Measurements from ENCODE around the gene SHKBP1.
"Not testable (repeated sequence)": the region's sequence is repeated elsewhere in the genome, so short reads cannot be mapped to it uniquely, and the experiment has no call there.

Gene SHKBP1

GRCh38 chr19:40619333-40620160 lies 42.9 kb downstream of the SHKBP1 start:
- DNase-seq: no peak

- DNase-seq: no peak
Measured at GRCh38 chr19:40620161-40620485, 43.5 kb downstream of the SHKBP1 start.

- no peak for DNase-seq
Measured at GRCh38 chr19:40621283-40621682, 44.6 kb downstream of the SHKBP1 start.

GRCh38 chr19:40621966-40622772 lies 45.5 kb downstream of the SHKBP1 start:
- no peak for DNase-seq

- DNase-seq: no peak
Measured at GRCh38 chr19:40622773-40623075, 46.1 kb downstream of the SHKBP1 start.

GRCh38 chr19:40623403-40624251 lies 47.0 kb downstream of the SHKBP1 start:
- no peak for DNase-seq

- DNase-seq: not testable (repeated sequence)
Measured at GRCh38 chr19:40624369-40625153, 47.9 kb downstream of the SHKBP1 start.

GRCh38 chr19:40625406-40626120 lies 48.9 kb downstream of the SHKBP1 start:
- DNase-seq: no peak

- no peak for DNase-seq
Measured at GRCh38 chr19:40626918-40627317, 50.2 kb downstream of the SHKBP1 start.

- no peak for DNase-seq
Measured at GRCh38 chr19:40627486-40628279, 51.0 kb downstream of the SHKBP1 start.

- no peak for DNase-seq
Measured at GRCh38 chr19:40629346-40629745, 52.7 kb downstream of the SHKBP1 start.

- DNase-seq: no peak
Measured at GRCh38 chr19:40630571-40631160, 54.0 kb downstream of the SHKBP1 start.

GRCh38 chr19:40632311-40633036 lies 55.8 kb downstream of the SHKBP1 start:
- DNase-seq: no peak

- DNase-seq: no peak
Measured at GRCh38 chr19:40633207-40633606, 56.5 kb downstream of the SHKBP1 start.

GRCh38 chr19:40638327-40638726 lies 61.7 kb downstream of the SHKBP1 start:
- DNase-seq: no peak

GRCh38 chr19:40639638-40639982 lies 62.9 kb downstream of the SHKBP1 start:
- DNase-seq: no peak

- no peak for DNase-seq
Measured at GRCh38 chr19:40640744-40641143, 64.1 kb downstream of the SHKBP1 start.
